Colon (tissue), 2 donors: ENCODE results near the gene PNPLA2.

Experiments
- FAIRE-seq: peaks from 2 replicates; lab custom pipeline; 2012; peaks lifted over from hg19 to GRCh38; lab: Jason Lieb, UNC
- donor health status: control.
- donor health status: control.

PNPLA2 gene

GRCh38 chr11:819129-819931 is 616 bp downstream of the PNPLA2 start:
- FAIRE-seq: no peak

- FAIRE-seq: no peak
Measured at GRCh38 chr11:819943-820649, 1.4 kb downstream of the PNPLA2 start.

- no peak for FAIRE-seq
Measured at GRCh38 chr11:820655-821511, 2.2 kb downstream of the PNPLA2 start.

GRCh38 chr11:821512-822371 is 3.0 kb downstream of the PNPLA2 start:
- no peak for FAIRE-seq

GRCh38 chr11:823441-824291 is 5.0 kb downstream of the PNPLA2 start:
- no peak for FAIRE-seq

- FAIRE-seq: no peak
Measured at GRCh38 chr11:824292-824880, 5.7 kb downstream of the PNPLA2 start.

GRCh38 chr11:824942-825341 is 6.2 kb downstream of the PNPLA2 start:
- FAIRE-seq: no peak

GRCh38 chr11:825366-826226 is 6.9 kb downstream of the PNPLA2 start:
- no peak for FAIRE-seq

- FAIRE-seq: no peak
Measured at GRCh38 chr11:826227-826621, 7.5 kb downstream of the PNPLA2 start.

GRCh38 chr11:826836-827145 is 8.1 kb downstream of the PNPLA2 start:
- FAIRE-seq: no peak

- no peak for FAIRE-seq
Measured at GRCh38 chr11:827146-827896, 8.6 kb downstream of the PNPLA2 start.

GRCh38 chr11:827897-828192 is 9.1 kb downstream of the PNPLA2 start, which contains the start of gene CRACR2B:
Gene CRACR2B, plus strand, starts transcription at chr11:827919. Its CDS starts 689 bp downstream, at chr11:828608.
- FAIRE-seq: no peak

GRCh38 chr11:828506-829175 is 9.9 kb downstream of the PNPLA2 start:
- no peak for FAIRE-seq

GRCh38 chr11:829176-829846 is 10.6 kb downstream of the PNPLA2 start:
- no peak for FAIRE-seq

- FAIRE-seq: no peak
Measured at GRCh38 chr11:829847-830294, 11.2 kb downstream of the PNPLA2 start.

GRCh38 chr11:830295-831117 is 11.8 kb downstream of the PNPLA2 start:
- no peak for FAIRE-seq
